ENCODE measurements around the gene TSKU. TPM values are rescaled to one million over a fixed set of nuclear protein-coding genes. Genes with fewer than 3 reads are reported as not detected.
"Not testable (repeated sequence)": the region's sequence is repeated elsewhere in the genome, so short reads cannot be mapped to it uniquely, and the experiment has no call there.

The TSKU gene
- total and polyA plus RNA-seq, 4 experiments from 2014 or later = 0.13 TPM; not detected in 3

- Mint-ChIP-seq H3K27ac (peak overlapping the region in 1 of 7 donors; percentile 44), H3K9me3 (peaks cover 0 to 3% (median 0%) of the 10 kb centered on the region in 8 donors), H3K27me3 (peaks cover 0 to 2% of the 10 kb centered on the region in 2 donors), H3K36me3 (no peaks in the 10 kb centered on the region), H3K4me1 (peaks cover 6 to 9% (median 7%) of the 10 kb centered on the region in 4 donors), H3K4me3 (no peak overlapping the region)
- Histone ChIP-seq H3K4me1 (ENCODE audit: insufficient read depth, low read length) (peaks cover 7% of the 10 kb centered on the region), H3K36me3 (ENCODE audit: insufficient read depth, low read length) (no peaks in the 10 kb centered on the region), H3K27me3 (ENCODE audit: insufficient read depth, low read length) (no peaks in the 10 kb centered on the region), H3K4me3 (ENCODE audit: low read length in 2 of 2) (no peak overlapping the region), H3K9me3 (ENCODE audit: control insufficient read depth in 1 of 2, low read length in 2 of 2) (no peaks in the 10 kb centered on the region), H3K27ac (ENCODE audit: low read depth, low read length) (no peak overlapping the region)
- DNase-seq = no peak
- ChIA-PET POLR2A (ENCODE audit: partially characterized antibody) (interaction anchor here (0.6 kb wide), 1 partner anchor 95 kb away, joined by 3 read pairs; no protein-coding TSS in a partner anchor), CTCF (ENCODE audit: partially characterized antibody) (interaction anchor here (0.7 to 0.9 kb wide), 3 partner anchors 13 to 20 kb away, joined by 3 to 4 read pairs (median 3); no protein-coding TSS in a partner anchor)
- intact Hi-C loops (cut with micrococcal nuclease) = no loop called here
Observed at GRCh38 chr11:76824083-76824939, 41.2 kb downstream of the TSKU start.

GRCh38 chr11:76824980-76825725 is 42.0 kb downstream of the TSKU start:
- no peaks in the 10 kb centered on the region for H3K27me3 Mint-ChIP-seq
- Histone ChIP-seq H3K9me3 (ENCODE audit: control insufficient read depth in 1 of 2, low read length in 2 of 2) (no peaks in the 10 kb centered on the region), H3K27me3 (ENCODE audit: insufficient read depth, low read length) (no peaks in the 10 kb centered on the region), H3K36me3 (ENCODE audit: insufficient read depth, low read length) (no peaks in the 10 kb centered on the region), H3K27ac (ENCODE audit: low read depth, low read length) (no peak overlapping the region), H3K4me1 (ENCODE audit: insufficient read depth, low read length) (peaks cover 7% of the 10 kb centered on the region), H3K4me3 (ENCODE audit: low read length in 2 of 2) (no peak overlapping the region)
- intact Hi-C loops (cut with micrococcal nuclease) = no loop called here
- ChIA-PET CTCF (ENCODE audit: partially characterized antibody) (interaction anchor here (0.7 to 0.9 kb wide), 3 partner anchors 14 to 19 kb away, joined by 3 to 4 read pairs (median 3); no protein-coding TSS in a partner anchor), POLR2A (ENCODE audit: partially characterized antibody) (no interaction called here)
- H3K27ac Mint-ChIP-seq = peak overlapping the region in 1 of 7 donors; percentile 44
- no peak overlapping the region for H3K4me3 Mint-ChIP-seq
- peaks cover 6 to 9% (median 7%) of the 10 kb centered on the region in 4 donors for H3K4me1 Mint-ChIP-seq
- no peak for DNase-seq
- H3K9me3 Mint-ChIP-seq = peaks cover 0 to 3% (median 0%) of the 10 kb centered on the region in 8 donors
- H3K36me3 Mint-ChIP-seq = no peaks in the 10 kb centered on the region

- Mint-ChIP-seq H3K4me3 (no peak overlapping the region), H3K36me3 (no peaks in the 10 kb centered on the region), H3K27ac (no peak overlapping the region), H3K4me1 (peaks cover 6 to 9% (median 7%) of the 10 kb centered on the region in 4 donors), H3K9me3 (peaks cover 0 to 1% (median 0%) of the 10 kb centered on the region in 8 donors), H3K27me3 (peaks cover 1 to 2% of the 10 kb centered on the region in 2 donors)
- no peaks in the 10 kb centered on the region for H3K9me3 ChIP-seq (ENCODE audit: control insufficient read depth in 1 of 2, low read length in 2 of 2)
- peaks cover 7% of the 10 kb centered on the region for H3K4me1 ChIP-seq (ENCODE audit: insufficient read depth, low read length)
- H3K36me3 ChIP-seq (ENCODE audit: insufficient read depth, low read length) = no peaks in the 10 kb centered on the region
- intact Hi-C loops (cut with micrococcal nuclease) = no loop called here
- H3K4me3 ChIP-seq (ENCODE audit: low read length in 2 of 2) = no peak overlapping the region
- CTCF ChIA-PET (ENCODE audit: partially characterized antibody) = no interaction called here
- no peak overlapping the region for H3K27ac ChIP-seq (ENCODE audit: low read depth, low read length)
- DNase-seq = no peak
- H3K27me3 ChIP-seq (ENCODE audit: insufficient read depth, low read length) = no peaks in the 10 kb centered on the region
- POLR2A ChIA-PET (ENCODE audit: partially characterized antibody) = no interaction called here
Observed at GRCh38 chr11:76825726-76826396, 42.7 kb downstream of the TSKU start.

GRCh38 chr11:76826508-76826907 is 43.4 kb downstream of the TSKU start:
- CTCF ChIA-PET (ENCODE audit: partially characterized antibody); H3K27me3 Mint-ChIP-seq; intact Hi-C loops (cut with micrococcal nuclease); H3K27ac ChIP-seq (ENCODE audit: low read depth, low read length); H3K9me3 ChIP-seq (ENCODE audit: control insufficient read depth in 1 of 2, low read length in 2 of 2); POLR2A ChIA-PET (ENCODE audit: partially characterized antibody); H3K27me3 ChIP-seq (ENCODE audit: insufficient read depth, low read length); H3K36me3 Mint-ChIP-seq; H3K4me1 ChIP-seq (ENCODE audit: insufficient read depth, low read length); H3K4me1 Mint-ChIP-seq; H3K27ac Mint-ChIP-seq; H3K4me3 Mint-ChIP-seq; H3K4me3 ChIP-seq (ENCODE audit: low read length in 2 of 2); DNase-seq; H3K9me3 Mint-ChIP-seq; H3K36me3 ChIP-seq (ENCODE audit: insufficient read depth, low read length): not testable (repeated sequence)

- H3K36me3 ChIP-seq (ENCODE audit: insufficient read depth, low read length); H3K4me3 ChIP-seq (ENCODE audit: low read length in 2 of 2); DNase-seq; H3K36me3 Mint-ChIP-seq; H3K27ac ChIP-seq (ENCODE audit: low read depth, low read length); H3K27me3 ChIP-seq (ENCODE audit: insufficient read depth, low read length); H3K27me3 Mint-ChIP-seq; POLR2A ChIA-PET (ENCODE audit: partially characterized antibody); H3K4me3 Mint-ChIP-seq; H3K4me1 ChIP-seq (ENCODE audit: insufficient read depth, low read length); H3K27ac Mint-ChIP-seq; H3K9me3 ChIP-seq (ENCODE audit: control insufficient read depth in 1 of 2, low read length in 2 of 2); H3K4me1 Mint-ChIP-seq; CTCF ChIA-PET (ENCODE audit: partially characterized antibody); intact Hi-C loops (cut with micrococcal nuclease); H3K9me3 Mint-ChIP-seq: not testable (repeated sequence)
Observed at GRCh38 chr11:76827005-76827404, 43.8 kb downstream of the TSKU start.

GRCh38 chr11:76830639-76831327 is 47.6 kb downstream of the TSKU start:
- Mint-ChIP-seq H3K4me1 (peaks cover 0 to under 1% (median 0%) of the 10 kb centered on the region in 4 donors), H3K4me3 (no peak overlapping the region), H3K27ac (no peak overlapping the region), H3K27me3 (peaks cover 2 to 6% of the 10 kb centered on the region in 2 donors), H3K9me3 (no peaks in the 10 kb centered on the region), H3K36me3 (no peaks in the 10 kb centered on the region)
- ChIA-PET POLR2A (ENCODE audit: partially characterized antibody) (no interaction called here), CTCF (ENCODE audit: partially characterized antibody) (no interaction called here)
- intact Hi-C loops (cut with micrococcal nuclease) = no loop called here
- H3K36me3 ChIP-seq (ENCODE audit: insufficient read depth, low read length) = no peaks in the 10 kb centered on the region
- no peak overlapping the region for H3K27ac ChIP-seq (ENCODE audit: low read depth, low read length)
- no peak for DNase-seq
- H3K4me1 ChIP-seq (ENCODE audit: insufficient read depth, low read length) = no peaks in the 10 kb centered on the region
- H3K4me3 ChIP-seq (ENCODE audit: low read length in 2 of 2) = no peak overlapping the region
- no peaks in the 10 kb centered on the region for H3K9me3 ChIP-seq (ENCODE audit: control insufficient read depth in 1 of 2, low read length in 2 of 2)
- H3K27me3 ChIP-seq (ENCODE audit: insufficient read depth, low read length) = no peaks in the 10 kb centered on the region
